Dermis microvascular lymphatic vessel endothelial cell (primary cell): ENCODE results near the gene ZNF513. TPM values are rescaled to one million over a fixed set of nuclear protein-coding genes. Genes with fewer than 3 reads are reported as not detected.
"Not testable (repeated sequence)": the region's sequence is repeated elsewhere in the genome, so short reads cannot be mapped to it uniquely, and the experiment has no call there.

Experiments used
- DNase-seq, 2 donors: peaks; one replicate each; pipeline versions ENCODE4 v3.0.0 to v3.0.0-alpha.2; 2010; ENCODE audit warnings: low read depth in 2 of 2
- total RNA-seq: library from RNA; depleted of rRNA; stranded (reverse); fragments of >200 nt; gene quantifications from 2 replicates; pipeline ENCODE4 v1.2.1, GENCODE V29; 2014

ZNF513 gene
- total RNA-seq, 1 donor from 2014 or later = 4.6 TPM

DNA sequence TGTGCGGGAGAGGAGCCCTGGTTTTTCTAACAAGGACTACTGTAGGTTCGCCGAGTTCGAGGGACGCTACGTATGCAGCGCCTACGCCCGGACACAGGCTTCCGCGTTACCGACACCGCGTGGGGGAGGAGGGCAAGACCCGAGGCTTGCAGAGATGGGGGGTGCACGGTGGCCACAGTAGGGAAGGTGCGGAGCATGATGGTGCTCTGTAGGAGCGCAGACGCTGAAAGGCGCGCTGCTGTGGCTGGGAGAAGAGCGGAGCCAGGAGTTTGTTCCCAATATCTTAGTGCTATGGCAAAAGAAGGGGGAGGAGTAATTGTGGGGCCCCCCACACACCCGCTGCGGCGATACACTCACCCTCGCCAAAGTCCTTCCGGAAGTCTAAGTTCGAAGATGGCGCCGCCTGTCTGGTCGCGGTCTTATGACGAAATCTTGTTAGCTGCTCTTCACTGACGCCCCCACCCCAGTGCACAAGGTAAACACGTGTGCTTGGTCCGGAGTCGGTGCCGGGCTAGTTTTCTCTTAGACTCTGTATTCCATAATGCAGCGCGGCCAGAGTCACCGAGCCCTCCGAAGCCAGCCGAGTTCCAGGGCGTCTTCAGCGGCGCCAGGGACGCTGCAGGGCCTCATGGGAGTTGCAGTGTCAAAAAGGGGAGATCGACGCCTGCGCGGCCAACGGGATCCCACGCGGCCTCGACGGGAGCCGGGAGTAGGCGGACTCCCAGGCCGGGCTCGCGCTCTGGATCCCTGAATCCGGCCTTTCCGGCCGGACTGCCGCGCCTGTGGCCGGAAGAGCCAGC, 24.0 kb downstream of the ZNF513 start, which contains the start of gene GTF3C2:
Gene GTF3C2 (minus strand): TSS at position 383 of the 800 bp plus-strand sequence. CDS start 13,210 bp downstream, outside the sequence.
- DNase-seq = peak; percentile 93 to 98

DNA sequence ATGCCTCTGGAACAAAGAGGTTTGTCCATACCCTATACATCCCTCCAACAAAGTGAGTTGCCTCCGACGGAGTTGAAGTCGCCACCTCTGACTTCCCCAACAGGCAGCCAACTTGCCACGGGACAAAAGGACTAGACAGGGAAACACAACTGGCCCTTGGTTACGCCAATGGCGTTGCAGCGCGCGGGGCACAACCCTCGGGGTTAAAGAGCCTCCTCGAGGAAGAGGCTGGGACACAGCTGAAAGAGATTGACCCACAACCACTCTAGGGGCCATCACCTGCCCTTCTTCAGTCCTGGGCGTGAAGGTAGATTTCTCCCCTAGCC, 24.5 kb downstream of the ZNF513 start:
- DNase-seq = peak; percentile 37 to 81

DNA sequence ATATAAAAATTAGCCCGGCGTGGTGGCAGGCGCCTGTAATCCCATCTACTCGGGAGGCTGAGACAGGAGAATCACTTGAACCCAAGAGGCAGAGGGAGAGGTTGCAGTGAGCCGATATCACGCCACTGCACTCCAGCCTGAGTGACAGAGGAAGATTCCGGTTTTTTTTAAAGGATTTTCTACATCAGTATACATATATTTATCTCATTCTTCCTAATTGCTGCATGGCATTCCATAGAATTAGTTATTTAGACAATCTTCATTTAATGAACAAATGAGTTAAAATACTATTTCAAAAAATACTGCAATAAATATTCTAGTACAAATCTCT, 26.0 kb downstream of the ZNF513 start:
- DNase-seq = no peak

DNA sequence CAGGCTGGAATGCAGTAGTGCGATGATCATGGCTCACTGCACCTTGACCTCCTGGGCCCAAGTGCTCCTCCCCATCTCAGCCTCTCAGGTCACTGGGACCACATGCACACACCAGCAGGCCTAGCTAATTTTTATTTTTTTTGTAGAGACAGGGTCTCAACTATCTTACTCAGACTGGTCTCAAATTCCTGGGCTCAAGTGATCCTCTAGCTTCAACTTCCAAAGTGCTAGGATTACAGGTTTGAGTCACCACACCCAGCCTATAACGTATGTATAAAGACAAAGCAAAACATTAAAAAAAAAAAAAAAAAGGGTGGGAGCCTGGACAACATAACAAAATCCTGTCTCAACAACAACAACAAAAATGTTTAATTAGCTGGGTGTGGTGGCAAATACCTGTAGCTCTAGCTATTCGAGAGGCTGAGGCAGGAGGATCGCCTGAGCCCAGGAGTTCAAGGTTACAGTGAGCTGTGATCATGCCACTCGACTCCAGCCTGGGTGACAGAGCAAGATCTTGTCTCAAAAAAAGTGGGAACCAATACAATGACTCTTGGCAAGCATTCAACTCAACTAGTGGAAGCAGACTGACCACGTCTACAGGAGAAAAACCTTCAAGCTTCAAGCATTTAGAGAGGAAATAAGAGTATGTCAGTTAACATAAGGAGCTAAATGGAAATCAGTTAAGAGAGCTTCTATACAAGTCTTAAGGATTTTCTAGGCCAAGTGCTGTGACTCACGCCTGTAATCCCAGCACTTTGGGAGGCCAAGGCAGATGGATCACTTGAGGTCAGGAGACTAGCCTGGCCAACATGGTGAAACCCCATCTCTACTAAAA, 26.6 kb downstream of the ZNF513 start:
- no peak for DNase-seq

DNA sequence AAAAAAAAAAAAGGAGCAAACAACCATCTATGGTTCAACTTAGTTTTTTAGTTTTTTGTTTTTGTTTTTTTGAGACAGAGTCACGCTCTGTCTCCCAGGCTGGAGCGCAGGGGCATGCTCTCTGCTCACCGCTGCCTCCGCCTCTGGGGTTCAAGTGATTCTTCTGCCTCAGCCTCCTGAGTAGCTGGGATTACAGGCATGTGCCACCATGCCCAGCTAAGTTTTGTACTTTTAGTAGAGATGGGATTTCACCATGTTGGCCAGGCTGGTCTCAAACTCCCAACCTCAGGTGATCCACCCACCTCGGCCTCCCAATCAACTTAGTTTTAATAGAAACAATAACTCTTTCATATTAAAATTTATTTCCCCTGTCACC, 27.2 kb downstream of the ZNF513 start:
- not testable (repeated sequence) for DNase-seq

DNA sequence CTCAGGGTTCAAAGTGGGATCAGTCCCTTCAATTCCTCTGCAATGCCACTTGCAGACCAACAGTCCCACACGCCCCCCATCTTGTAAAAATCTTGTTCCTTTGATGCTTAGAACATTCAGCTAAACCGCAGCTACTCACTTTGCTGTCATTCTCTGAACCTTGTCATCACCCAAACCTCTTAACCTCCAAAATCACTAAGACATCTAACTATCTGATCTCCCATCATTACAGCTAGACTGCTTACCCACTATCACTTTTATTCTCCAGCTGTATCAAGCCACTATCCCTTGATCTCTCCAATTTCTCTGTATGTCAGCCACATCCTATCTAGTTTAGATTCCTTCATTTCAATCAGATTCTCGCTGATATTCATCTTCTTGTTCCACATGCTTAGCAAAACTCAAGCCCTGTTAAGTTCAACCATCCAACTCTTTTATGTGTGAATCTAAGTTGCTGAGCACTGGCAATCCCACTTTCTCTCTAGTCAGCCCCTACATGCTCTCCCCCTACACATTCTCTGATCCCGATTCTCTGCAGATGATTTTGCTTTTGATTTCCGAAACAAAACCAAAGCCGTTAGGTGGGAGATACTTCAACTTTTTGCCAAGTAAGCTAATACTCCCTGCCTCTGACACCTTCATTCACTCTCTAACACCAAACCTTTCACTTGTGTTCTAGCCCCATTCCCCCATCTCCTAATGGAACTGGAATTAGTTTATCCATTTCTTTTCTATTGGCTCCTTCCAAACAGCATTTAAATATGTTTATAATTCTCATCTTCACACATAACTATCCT, 28.5 kb downstream of the ZNF513 start:
- DNase-seq = no peak

DNA sequence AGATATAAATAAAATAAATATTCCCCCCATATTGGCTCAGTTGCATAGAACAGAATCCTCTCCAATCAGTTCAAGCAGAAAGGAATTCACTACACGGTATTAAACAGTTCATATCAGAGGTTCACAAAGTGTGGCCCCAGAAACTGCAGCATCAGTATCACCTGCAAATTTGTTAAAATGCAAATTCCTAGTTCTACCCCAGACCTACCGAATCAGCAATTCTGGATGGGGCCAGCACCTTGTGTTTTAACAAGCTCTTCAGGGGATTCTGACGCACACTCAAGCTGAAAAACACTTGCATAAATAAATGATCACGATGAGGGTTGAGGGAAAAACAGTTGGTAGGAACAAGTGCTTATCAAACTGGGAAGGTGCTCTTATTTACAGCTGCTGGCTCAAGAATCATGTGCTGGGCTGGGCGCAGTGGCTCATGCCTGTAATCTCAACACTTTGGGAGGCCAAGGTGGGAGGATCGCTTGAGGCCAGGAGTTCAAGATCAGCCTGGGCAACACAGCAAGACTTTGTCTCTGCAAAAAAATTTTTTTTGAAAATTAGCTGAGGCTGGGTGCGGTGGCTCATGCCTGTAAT, 30.3 kb downstream of the ZNF513 start:
- no peak for DNase-seq

DNA sequence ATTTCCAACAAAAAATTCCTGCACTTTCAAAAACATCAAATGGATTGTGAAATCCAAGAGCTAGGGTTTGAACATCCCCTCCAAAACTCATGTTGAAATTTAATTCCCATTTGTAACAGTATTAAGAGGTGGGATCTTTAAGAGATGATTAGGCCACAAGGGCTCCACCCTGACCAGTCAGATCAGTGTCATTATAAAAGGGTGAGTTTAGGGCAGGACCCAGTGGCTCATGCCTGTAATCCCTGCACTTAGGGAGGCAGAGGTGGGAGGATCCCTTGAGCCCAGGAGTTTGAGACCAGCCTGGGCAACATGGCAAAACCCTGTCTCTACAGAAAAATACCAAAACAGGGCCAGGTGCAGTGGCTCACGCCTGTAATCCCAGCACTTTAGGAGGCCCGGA, 32.9 kb downstream of the ZNF513 start:
- no peak for DNase-seq

DNA sequence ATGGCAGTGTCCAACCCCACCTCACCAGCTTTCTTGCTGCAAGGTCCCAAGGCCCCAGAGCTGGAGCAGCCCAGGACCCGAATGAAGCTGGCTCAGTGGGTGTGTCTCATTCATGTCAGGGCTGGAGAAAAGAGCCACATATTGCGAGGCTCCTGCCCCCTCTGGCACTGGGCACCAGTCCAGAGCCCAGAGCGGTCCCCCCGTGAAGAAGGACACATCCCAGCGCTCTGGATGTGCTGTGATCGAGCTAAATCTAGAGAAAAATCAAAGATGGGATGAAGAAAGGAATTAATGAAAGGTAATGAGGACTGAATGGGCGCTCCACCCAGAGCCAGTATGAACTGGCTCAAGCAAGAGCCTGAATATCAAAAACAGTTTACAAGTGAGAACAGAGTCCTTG, 44.4 kb downstream of the ZNF513 start:
- DNase-seq = no peak

DNA sequence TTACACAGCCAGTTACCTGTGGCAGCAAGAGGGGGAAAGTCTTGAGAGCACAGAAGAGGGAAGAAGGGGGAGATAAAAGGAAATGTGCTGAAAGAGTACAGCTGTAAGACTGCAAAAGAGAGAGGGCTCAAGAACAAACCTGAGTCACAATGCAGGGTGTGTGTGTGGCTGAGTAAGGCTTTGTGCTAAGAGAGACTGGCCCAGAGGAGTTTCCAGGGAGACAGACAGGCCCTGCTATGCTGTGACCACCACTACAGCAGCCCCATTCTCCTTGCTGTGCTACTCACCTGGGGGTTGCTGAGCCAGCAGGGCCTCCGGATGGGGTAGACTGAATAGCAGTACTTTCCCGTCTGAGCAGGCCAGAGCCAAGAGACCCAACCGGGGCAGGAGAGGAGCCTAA, 45.2 kb downstream of the ZNF513 start:
- no peak for DNase-seq

Other genes starting within 250 kb of the ZNF513 start
- 25.7 and 34.4 TPM in 2 replicates for gene PREB, start 246.1 kb downstream of the ZNF513 start, total RNA-seq
- not detected in 2 replicates for gene PRR30, start 241.3 kb downstream of the ZNF513 start, total RNA-seq
- not detected in 2 replicates for gene TCF23, start 231.7 kb downstream of the ZNF513 start, total RNA-seq
- gene ATRAID, start 168.7 kb downstream of the ZNF513 start, total RNA-seq = 103 and 105 TPM in 2 replicates
- gene SLC5A6, start 168.5 kb downstream of the ZNF513 start, total RNA-seq = 19.5 and 23.4 TPM in 2 replicates
- gene CAD, start 163.4 kb downstream of the ZNF513 start, total RNA-seq = 30.2 and 34.5 TPM in 2 replicates
- gene SLC30A3, start 117.7 kb downstream of the ZNF513 start, total RNA-seq = 6.3 and 15.0 TPM in 2 replicates
- 0.39 and 1.0 TPM in 2 replicates for gene DNAJC5G, start 105.3 kb downstream of the ZNF513 start, total RNA-seq
- 0.26 and 0.51 TPM in 2 replicates for gene TRIM54, start 98.3 kb downstream of the ZNF513 start, total RNA-seq
- 0.13 and 0.51 TPM in 2 replicates for gene UCN, start 72.3 kb downstream of the ZNF513 start, total RNA-seq
- gene MPV17, start 57.6 kb downstream of the ZNF513 start, total RNA-seq = 40.4 and 52.3 TPM in 2 replicates
- 18.0 and 25.5 TPM in 2 replicates for gene GTF3C2, start 24.0 kb downstream of the ZNF513 start, total RNA-seq
- gene EIF2B4, start 10.4 kb downstream of the ZNF513 start, total RNA-seq = 25.7 and 26.2 TPM in 2 replicates
- gene SNX17, start 10.1 kb downstream of the ZNF513 start, total RNA-seq = 109 and 164 TPM in 2 replicates
- gene PPM1G, start 28.9 kb upstream of the ZNF513 start, total RNA-seq = 88.5 and 101 TPM in 2 replicates
- gene NRBP1, start 47.9 kb upstream of the ZNF513 start, total RNA-seq = 91.0 and 106 TPM in 2 replicates
- 0.13 and 0.38 TPM in 2 replicates for gene KRTCAP3, start 61.6 kb upstream of the ZNF513 start, total RNA-seq
- gene IFT172, start 109.0 kb upstream of the ZNF513 start, total RNA-seq = 10.2 and 11.0 TPM in 2 replicates
- 10.0 and 16.4 TPM in 2 replicates for gene FNDC4, start 114.5 kb upstream of the ZNF513 start, total RNA-seq
- gene GCKR, start 116.1 kb upstream of the ZNF513 start, total RNA-seq = 0.13 TPM in 1 of 2 replicates, not detected in the other
- 10.0 and 11.9 TPM in 2 replicates for gene ZNF512, start 202.3 kb upstream of the ZNF513 start, total RNA-seq
- 1.0 and 1.3 TPM in 2 replicates for gene CCDC121, start 248.3 kb upstream of the ZNF513 start, total RNA-seq
- gene GPN1, start 248.3 kb upstream of the ZNF513 start, total RNA-seq = 32.1 TPM in 2 replicates